ENCODE measurements around the gene CLEC18B. TPM values are rescaled to one million over a fixed set of nuclear protein-coding genes. Genes with fewer than 3 reads are reported as not detected.
"Not testable (repeated sequence)": the region's sequence is repeated elsewhere in the genome, so short reads cannot be mapped to it uniquely, and the experiment has no call there.

CLEC18B gene
- total RNA-seq, 1 experiment from 2014 or later: not detected

GRCh38 chr16:74406600-74407361, 14.5 kb downstream of the CLEC18B start:
- not testable (repeated sequence) for H3K4me3 ChIP-seq; H3K27me3 ChIP-seq (replicated peaks); H3K9me3 ChIP-seq (replicated peaks); DNase-seq (ENCODE audit: low read depth in 1 of 2, low spot score in 2 of 2); H3K36me3 ChIP-seq; H3K27ac ChIP-seq; H3K4me1 ChIP-seq (replicated peaks)

DNA sequence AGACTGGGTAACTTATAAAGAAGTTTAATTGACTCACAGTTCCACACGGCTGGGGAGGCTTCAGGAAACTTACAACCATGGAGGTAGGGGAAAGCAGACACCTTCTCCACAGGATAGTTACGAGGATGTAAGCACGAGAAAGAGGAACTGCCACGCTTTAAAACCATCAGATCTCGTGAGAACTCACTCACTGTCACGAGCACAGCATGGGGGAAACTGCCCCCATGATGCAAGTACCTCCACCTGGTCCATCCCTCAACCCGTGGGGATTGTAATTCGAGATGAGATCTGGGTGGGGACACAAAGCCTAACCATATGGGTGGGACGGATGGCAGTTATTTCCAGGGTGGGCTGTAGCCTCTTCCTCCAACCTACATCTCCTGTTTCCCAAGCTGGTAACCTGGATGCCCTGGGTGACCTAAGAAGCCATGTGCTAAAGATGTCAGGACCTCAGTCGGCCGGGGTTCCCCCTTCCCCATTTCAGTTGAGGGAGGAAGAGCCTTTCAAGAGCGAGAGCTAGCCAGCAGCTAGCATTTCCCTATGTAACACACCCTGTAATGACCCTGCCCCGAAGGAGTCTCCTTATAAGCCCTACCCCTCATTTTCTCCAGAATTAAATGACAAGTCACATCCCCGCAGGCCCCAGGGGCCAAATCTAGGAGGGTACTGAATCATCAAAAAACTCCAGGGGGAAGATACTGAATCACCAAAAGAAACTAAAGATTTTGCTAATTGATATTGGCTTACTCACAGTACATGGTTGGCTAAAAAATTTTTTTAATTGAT, 16.9 kb downstream of the CLEC18B start:
- not testable (repeated sequence) for H3K27me3 ChIP-seq (replicated peaks); DNase-seq (ENCODE audit: low read depth in 1 of 2, low spot score in 2 of 2)

DNA sequence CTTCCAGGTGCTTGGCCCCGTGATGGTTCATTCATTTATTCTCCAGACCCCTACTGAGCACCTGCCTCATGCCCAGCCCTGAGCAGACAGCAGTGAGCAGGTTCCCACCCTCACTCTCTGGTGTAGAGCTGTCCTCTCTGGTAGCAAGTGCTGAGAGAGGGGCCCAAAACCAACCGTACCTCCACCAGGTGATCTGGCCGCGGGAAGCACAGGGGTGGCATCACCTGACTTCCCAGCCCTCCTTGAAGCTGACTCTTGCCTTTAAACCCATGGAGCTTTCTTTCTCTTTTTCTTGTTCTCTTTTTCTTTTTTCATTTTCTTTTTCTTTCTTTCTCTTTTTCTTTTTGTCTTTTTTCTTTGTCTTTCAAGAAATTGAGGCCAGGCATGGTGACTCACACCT, 21.0 kb downstream of the CLEC18B start:
- H3K27ac ChIP-seq; H3K4me3 ChIP-seq; H3K9me3 ChIP-seq (replicated peaks); DNase-seq (ENCODE audit: low read depth in 1 of 2, low spot score in 2 of 2); H3K36me3 ChIP-seq; H3K27me3 ChIP-seq (replicated peaks); H3K4me1 ChIP-seq (replicated peaks): not testable (repeated sequence)

More for the DNA sequence above, 16.9 kb downstream of the CLEC18B start:
- H3K4me1 ChIP-seq (replicated peaks); H3K36me3 ChIP-seq; H3K9me3 ChIP-seq (replicated peaks); H3K27ac ChIP-seq; H3K4me3 ChIP-seq: not testable (repeated sequence)

- H3K27me3 ChIP-seq (replicated peaks); DNase-seq (ENCODE audit: low read depth in 1 of 2, low spot score in 2 of 2); H3K4me3 ChIP-seq; H3K36me3 ChIP-seq; H3K27ac ChIP-seq; H3K9me3 ChIP-seq (replicated peaks); H3K4me1 ChIP-seq (replicated peaks): not testable (repeated sequence)
These were observed 22.9 kb downstream of the CLEC18B start for GRCh38 chr16:74398212-74398895.

DNA sequence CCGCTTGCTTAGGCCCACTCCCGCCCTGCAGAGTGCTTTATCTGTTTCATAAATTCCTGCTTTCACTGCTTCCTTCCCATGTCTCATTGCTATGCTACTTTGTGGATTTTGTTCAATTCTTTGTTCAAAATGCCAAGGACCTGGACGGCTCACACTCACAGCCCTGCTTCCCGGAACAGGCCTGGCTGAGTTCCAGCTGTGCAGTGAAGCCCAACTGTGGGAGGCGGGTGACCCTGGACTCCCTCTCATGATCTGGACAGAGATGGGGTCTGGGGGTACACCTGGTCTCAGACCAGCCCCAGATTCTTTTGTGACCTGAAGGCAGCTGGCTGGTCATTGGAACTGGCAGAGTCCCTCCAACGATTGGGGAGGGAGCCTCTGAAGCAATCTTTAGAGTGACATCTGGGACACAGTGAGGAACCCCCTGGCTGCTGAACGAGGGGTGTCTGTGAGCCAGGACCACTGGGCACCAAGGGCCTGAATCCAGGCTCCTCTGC, 24.7 kb downstream of the CLEC18B start:
- H3K27me3 ChIP-seq (replicated peaks); H3K4me3 ChIP-seq; DNase-seq (ENCODE audit: low read depth in 1 of 2, low spot score in 2 of 2); H3K9me3 ChIP-seq (replicated peaks); H3K36me3 ChIP-seq; H3K4me1 ChIP-seq (replicated peaks); H3K27ac ChIP-seq: not testable (repeated sequence)

DNA sequence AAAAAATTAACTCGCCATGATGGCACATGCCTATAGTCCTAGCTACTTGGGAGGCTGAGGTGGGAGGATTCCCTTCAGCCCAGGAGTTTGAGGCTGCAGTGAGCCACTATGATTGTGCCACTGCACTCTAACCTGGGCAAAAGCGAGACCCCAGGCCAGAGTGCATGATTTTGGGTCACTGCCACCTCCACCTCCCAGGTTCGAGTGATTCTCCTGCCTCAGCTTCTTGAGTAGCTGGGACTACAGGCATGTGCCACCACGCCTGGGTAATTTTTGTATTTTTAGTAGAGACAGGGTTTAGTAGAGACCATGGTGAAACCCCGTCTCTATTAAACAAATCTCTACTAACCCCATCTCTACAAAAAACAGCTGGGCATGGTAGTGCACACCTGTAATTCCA, 26.7 kb downstream of the CLEC18B start:
- DNase-seq (ENCODE audit: low read depth in 1 of 2, low spot score in 2 of 2); H3K9me3 ChIP-seq (replicated peaks): not testable (repeated sequence)

DNA sequence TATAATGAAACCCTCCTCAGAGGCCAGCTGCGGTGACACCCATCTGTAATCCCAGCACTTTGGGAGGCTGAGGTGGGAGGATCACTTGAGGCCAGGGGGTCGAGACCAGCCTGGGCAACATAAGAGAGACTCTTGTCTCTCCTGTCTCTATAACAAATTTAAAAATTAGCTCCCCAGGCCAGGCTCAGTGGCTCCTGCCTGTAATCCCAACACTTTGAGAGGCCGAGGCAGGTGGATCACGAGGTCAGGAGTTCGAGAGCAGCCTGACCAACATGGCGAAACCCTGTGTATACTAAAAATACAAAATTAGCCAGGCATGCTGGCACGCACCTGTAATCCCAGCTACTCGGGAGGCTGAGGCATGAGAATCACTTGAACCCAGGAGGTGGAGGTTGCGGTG, 27.1 kb downstream of the CLEC18B start:
- H3K36me3 ChIP-seq; H3K27ac ChIP-seq; DNase-seq (ENCODE audit: low read depth in 1 of 2, low spot score in 2 of 2); H3K27me3 ChIP-seq (replicated peaks); H3K4me1 ChIP-seq (replicated peaks); H3K4me3 ChIP-seq; H3K9me3 ChIP-seq (replicated peaks): not testable (repeated sequence)

More for the DNA sequence above, 26.7 kb downstream of the CLEC18B start:
- not testable (repeated sequence) for H3K4me3 ChIP-seq; H3K27me3 ChIP-seq (replicated peaks); H3K4me1 ChIP-seq (replicated peaks); H3K27ac ChIP-seq; H3K36me3 ChIP-seq

DNA sequence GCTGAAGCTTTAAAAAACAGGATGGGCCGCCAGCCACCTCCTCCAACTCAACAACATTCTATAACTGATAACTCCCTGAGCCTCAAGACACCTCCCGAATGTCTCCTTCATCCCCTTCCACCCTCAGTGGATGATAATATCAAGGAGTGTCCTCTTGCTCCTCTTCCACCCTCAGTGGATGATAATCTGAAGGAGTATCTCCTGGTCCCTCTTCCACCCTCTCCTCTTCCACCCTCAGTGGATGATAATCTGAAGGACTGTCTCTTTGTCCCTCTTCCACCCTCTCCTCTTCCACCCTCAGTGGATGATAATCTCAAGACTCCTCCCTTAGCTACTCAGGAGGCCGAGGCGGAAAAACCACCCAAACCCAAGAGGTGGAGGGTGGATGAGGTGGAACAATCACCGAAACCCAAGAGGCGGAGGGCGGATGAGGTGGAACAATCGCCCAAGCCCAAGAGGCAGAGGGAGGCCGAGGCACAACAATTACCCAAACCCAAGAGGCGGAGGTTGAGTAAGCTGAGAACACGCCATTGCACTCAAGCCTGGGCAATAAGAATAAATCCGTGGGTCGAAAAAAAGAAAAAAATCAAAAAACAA, 29.7 kb downstream of the CLEC18B start:
- not testable (repeated sequence) for H3K27me3 ChIP-seq (replicated peaks); H3K36me3 ChIP-seq; H3K4me1 ChIP-seq (replicated peaks); H3K9me3 ChIP-seq (replicated peaks); DNase-seq (ENCODE audit: low read depth in 1 of 2, low spot score in 2 of 2); H3K27ac ChIP-seq; H3K4me3 ChIP-seq

- not testable (repeated sequence) for DNase-seq (ENCODE audit: low read depth in 1 of 2, low spot score in 2 of 2); H3K27ac ChIP-seq; H3K4me3 ChIP-seq; H3K36me3 ChIP-seq; H3K27me3 ChIP-seq (replicated peaks); H3K4me1 ChIP-seq (replicated peaks); H3K9me3 ChIP-seq (replicated peaks)
These were observed 38.8 kb downstream of the CLEC18B start for GRCh38 chr16:74382339-74383034.

GRCh38 chr16:74373847-74374184, 47.5 kb downstream of the CLEC18B start:
- H3K4me1 ChIP-seq (replicated peaks); H3K27ac ChIP-seq; DNase-seq (ENCODE audit: low read depth in 1 of 2, low spot score in 2 of 2); H3K4me3 ChIP-seq; H3K27me3 ChIP-seq (replicated peaks); H3K36me3 ChIP-seq; H3K9me3 ChIP-seq (replicated peaks): not testable (repeated sequence)

DNA sequence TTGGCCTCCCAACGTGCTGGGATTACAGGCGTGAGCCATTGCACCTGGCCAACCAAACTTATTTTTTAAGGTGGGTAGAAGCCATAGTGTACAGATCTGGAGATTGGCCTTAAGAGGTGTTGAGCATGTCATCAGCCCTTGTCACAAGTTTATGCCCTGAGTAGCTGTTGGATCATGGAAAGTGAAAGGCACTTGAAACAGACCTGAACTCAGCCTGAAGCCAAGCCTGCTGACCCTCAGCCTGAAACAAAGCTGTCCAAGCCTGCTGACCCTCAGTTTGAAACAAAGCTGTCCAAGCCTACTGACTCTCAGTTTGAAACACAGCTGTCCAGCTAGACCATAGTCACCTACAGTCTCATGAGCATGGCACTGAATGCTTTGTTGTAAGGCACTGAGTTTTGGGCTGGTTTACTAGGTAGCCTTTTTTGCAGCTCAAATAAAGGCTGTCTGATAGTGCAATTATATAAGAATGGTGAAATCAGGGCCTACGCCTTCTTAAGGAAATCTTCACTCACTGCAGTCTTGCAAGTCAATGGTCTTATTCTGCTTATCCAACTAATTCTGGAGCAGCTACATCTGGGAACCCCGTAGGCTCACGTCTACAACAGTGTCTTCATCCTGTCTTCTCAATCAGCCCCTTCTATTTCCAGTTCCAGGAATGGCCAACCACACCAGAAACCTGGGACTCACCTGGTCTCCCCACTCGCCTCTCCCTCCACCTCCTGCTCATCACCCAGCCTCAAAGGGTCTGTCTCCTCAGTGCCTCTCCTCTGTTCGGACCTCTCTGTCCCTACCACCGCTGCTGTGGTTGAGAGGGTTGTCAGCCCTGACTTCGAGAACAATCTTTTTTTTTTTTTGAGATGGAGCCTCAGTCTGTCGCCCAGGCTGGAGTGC, 48.1 kb downstream of the CLEC18B start:
- H3K9me3 ChIP-seq (replicated peaks): no peaks in the 10 kb centered on the region
- no peak for DNase-seq (ENCODE audit: low read depth in 1 of 2, low spot score in 2 of 2)
- H3K27ac ChIP-seq: no peak overlapping the region
- no peaks in the 10 kb centered on the region for H3K4me1 ChIP-seq (replicated peaks)
- H3K4me3 ChIP-seq: no peak overlapping the region
- H3K27me3 ChIP-seq (replicated peaks): no peaks in the 10 kb centered on the region
- H3K36me3 ChIP-seq: no peaks in the 10 kb centered on the region

DNA sequence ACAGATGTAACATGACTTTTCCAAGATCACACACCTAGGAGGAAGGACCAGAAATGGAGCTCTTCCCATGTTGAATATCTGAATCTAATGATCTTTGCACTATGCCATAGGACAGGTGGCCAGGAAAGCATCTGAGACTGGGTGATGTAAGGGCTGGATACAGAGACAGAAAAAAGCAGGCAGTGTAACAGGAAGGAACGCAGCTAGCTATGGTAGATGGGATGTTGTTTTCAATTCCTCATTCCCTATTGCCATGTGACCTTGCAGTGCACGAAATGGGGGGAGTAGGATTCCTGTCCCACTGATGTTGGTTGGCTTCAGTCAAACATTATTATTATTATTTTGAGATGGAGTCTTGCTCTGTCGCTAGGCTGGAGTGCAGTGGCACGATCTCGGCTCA, 48.9 kb downstream of the CLEC18B start:
- Histone ChIP-seq H3K4me1 (replicated peaks) (no peaks in the 10 kb centered on the region), H3K4me3 (no peak overlapping the region), H3K27me3 (replicated peaks) (no peaks in the 10 kb centered on the region), H3K36me3 (peaks cover 4% of the 10 kb centered on the region; the same call in 1 of the 2 replicates), H3K27ac (no peak overlapping the region), H3K9me3 (replicated peaks) (no peaks in the 10 kb centered on the region)
- DNase-seq (ENCODE audit: low read depth in 1 of 2, low spot score in 2 of 2): no peak
